Activated CD4-positive, alpha-beta T cell treated with anti-CD3 and anti-CD28 coated beads, Interleukin-10, Interleukin-2, amounts not matched to agents 100 ng/mL and 50 ng/mL, durations not matched to agents 16 hours and 8 hours (primary cell): ENCODE results near the gene NTF4.

Experiments used
- DNase-seq: peaks from one replicate; pipeline ENCODE4 v3.0.0-alpha.2; 2020

NTF4 gene

DNA sequence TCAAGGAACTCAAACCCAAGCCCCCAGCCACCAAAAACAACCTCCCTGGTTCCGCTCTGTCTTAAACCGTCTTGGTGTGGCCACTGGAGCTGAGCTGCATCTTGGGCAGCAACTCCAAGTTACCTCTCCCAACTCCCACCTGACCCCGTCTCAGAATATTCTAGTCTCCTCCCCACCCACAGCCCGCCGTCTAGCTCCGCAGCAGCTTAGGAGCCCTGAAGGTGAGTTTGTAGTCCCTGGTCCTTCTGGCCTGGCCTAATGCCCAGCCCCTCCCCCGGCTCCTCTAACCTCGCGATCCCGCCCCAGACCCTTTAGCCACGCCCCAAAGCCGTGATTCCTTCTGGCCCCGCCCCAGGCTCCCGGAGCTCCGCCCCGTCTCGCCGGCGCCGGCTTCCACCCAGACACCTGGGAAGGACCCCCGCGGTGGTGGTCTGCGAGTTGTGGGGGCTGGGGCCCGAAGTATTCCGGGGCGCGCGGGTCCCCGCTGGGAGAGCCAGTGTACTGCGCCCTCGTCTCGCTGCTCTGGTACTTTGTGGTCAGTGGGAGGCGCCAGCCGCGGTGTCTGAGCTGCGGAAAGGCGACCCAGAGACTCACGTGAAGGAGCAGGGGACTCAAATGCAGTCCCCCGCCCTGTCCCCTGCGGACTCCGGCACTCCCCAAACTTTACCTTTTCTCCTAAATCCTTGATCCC, 45.2 kb downstream of the NTF4 start:
- DNase-seq: peak; percentile 70

DNA sequence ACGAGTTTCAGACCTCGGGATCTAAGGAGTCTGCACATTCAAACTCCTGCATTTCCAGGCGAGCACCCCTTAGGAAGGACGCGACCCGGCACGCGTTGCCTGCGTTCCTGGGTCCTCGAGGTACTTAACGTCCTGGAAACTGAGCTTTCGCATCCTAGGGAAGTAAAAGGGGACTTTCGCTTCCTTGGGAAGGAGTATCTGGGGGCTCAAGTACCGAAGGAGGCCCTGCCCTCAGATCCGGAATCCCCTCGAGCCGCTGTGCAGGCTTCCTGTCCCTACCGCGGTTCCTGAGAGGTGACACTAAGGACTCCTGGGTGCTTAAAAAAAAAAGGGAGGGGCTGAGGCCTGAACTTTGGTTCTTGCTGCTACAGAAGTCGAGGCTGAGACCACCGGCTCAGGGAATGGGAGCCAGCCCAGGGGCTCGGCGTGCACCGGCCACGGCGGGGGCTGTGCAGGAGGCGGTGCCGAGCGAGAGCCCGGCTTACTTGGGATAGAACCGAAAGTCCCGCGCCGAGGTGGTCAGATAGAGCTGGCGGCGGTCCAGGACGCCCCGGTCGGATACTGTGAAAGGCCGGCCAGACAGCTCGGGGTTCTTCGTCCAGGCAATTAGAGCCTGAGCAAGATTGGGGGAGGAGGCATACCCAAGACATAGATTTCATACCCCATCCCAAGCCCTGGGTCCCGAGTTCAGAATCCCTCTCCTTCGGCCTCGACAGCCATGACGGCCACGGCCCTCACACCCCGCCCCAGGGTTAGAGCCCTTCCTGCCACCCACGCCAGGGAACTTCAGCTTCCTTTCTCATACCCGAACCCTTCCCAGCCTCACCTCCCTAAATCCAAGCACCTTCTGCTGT, 46.0 kb downstream of the NTF4 start:
- peak; percentile 26 for DNase-seq

DNA sequence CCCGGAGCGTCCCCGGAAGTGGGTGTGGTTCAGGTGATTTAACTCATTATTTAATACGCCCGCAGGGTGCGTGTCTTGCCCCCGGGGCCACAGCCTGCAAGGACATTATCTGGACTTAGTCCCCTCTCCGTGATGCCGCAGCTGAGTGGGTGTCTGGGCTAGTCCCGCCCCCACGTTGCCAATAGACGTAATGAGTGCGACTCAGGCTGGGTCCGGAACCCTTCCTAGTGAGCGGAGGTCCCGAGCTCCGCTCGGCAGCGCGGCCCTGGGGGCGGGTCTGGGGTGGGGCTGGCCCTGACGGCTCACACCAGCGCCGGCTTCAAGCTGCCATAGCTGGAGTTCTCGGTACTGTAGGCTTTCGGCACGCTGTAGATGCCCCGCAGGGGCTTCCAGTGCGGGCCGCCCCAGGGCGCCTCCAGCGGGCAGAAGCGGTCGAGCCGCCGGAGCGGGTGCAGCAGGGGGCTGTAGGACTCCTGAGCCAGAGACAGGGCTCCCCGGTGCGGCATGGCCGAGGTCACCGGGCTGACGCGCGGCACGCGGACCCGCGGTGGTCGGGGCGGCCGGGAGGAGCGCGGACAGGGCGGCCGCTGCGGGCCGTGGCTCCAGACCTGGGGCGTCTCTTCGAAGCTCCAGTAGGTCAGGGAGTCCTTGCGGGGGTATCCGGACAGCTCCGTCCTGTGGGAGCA, 46.8 kb downstream of the NTF4 start:
- peak; percentile 70 for DNase-seq

DNA sequence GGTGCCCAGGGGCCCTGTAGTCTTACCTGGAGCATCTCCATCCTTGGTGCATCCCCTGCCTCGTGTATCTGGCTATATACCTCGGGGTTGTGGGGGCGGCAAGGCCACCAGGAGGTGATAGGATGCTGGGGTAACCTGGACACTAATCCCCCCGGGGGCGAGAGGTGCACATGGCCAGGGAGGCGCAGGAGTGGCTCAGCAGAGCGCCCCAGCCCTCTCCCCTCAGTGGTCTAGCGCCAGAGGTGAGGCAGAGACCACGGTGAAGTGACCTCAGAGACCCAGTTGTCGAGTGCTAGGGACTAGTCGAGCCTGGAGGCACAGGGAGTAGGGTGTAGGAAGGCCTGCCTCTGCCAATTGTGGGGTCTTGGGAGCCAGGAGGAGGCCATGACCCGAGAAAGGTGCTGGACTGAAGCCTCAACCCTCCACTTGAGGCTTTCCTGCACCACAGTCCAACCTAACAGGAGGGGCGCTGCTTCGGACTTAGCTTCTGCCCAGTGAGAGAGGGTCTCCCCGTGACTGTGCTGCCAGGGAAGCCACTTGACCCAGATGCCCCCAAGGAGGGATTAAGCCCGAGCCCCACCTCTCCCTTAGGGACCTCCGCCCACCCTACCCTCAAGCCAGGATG, 47.5 kb downstream of the NTF4 start, which contains the start of gene LHB:
TSS of gene LHB (minus strand) at position 51 of the 625 bp plus-strand sequence. CDS start at position 41, 10 bp downstream.
- no peak for DNase-seq

DNA sequence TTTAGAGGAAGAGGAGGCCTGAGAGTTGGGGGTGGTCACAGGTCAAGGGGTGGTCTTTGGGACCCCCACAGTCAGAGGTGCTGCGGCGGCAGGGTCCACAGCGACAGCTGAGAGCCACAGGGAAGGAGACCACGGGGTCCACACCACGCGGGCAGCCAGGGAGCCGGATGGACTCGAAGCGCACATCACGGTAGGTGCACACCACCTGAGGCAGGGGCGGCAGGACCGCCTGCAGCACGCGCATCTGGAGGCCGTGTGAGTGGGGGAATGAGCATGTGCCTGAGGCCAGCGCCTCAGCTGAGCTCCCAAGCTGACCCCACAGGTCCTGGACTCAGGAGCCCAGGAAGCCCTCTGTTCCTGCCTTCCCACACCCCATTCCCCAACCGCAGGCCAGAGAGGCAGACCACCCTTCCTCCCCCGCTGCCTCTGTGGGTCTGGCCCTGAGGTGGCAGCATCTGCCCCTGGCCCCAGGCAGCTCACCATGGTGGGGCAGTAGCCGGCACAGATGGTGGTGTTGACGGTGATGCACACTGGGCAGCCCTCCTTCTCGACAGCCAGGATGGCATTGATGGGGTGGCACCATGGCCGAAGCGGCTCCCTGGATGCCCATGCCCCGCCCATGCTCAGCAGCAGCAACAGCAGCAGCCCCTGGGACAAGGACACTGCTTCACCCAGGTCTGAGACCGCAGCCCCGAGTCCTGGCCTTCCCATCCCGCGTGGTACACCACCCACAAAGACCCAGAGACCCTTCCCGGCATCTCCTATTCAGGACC, 48.4 kb downstream of the NTF4 start:
- no peak for DNase-seq

DNA sequence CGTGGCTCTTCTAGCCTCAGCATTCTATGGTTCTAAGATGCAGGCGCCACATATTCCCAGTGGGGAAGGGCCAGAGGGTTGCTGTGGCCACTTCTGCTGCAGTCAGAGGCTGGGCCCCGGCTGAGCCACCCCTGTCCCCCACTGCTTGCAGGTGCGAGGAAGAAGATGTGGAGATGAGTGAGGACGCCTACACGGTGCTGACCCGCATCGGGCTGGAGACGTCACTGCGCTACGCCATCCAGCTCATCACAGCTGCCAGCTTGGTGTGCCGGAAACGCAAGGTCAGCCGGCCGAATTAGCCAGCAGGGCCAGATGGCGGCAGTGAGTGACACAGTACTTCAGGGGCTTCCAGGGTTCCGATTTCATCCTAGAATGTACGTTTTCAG, 49.8 kb downstream of the NTF4 start:
- no peak for DNase-seq

DNA sequence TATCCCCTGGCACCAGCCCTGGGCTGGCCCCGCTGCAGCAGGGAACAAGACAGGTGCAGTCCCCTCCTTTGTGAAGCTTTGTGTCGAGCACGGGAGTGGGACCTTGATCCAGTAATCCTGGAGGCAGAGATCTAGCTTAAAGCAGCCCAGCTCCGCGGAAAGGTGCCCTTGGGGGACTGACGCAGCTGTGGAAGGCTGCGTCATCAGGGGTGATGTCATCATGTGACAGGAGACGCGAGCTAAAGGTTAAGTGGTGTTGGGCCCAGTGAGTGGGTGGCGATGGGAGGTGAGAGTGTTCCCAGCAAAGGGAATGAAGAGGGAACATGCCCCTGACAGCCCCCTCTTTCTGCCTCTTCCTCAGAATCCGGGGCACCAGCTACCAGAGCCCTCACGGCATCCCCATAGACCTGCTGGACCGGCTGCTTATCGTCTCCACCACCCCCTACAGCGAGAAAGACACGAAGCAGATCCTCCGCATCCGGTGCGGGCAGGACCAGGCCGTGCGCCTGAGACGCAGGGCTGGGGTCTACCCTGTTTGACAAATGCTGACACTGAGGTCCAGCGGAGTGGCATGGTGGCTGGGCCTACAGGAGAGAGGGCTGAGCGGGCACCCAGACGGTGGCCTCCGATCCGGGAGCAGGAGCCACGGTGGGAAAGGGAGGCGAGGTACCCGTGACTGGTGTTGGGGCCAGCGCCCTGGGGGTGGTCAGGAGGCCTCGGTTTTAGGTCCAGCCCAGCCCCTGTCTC, 50.3 kb downstream of the NTF4 start:
- DNase-seq: no peak

DNA sequence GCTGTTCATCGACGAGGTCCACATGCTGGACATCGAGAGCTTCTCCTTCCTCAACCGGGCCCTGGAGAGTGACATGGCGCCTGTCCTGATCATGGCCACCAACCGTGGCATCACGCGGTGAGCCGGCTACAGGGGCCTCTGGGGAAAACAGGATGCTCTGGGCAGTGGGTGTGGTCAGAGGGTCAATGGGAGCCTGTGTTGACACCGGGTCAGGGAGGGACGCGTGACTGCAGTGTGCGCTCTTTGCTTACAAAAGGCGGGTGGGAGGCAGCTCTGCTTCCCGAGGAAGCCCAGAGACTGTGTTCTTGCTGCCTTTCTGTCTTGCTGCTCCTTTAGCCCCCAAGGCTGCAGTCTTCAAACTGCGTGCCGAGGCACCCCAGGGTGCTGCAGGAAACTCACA, 53.4 kb downstream of the NTF4 start:
- DNase-seq: no peak
